CD4-positive, alpha-beta memory T cell (primary cell): ENCODE data around the gene MARS1. TPM values are rescaled to one million over a fixed set of nuclear protein-coding genes. Genes with fewer than 3 reads are reported as not detected.

Source experiments
- CTCF ChIA-PET: fragments of 350-600 bp; sonication (Branson Sonifier 250); formaldehyde crosslinking; loops from one replicate; lab custom pipeline; 2021; ENCODE audit warnings: inconsistent platforms; ENCODE audit not compliant: partially characterized antibody; lab: Charles Lee
- POLR2A ChIA-PET: fragments of 350-600 bp; sonication (Branson Sonifier 250); formaldehyde crosslinking; loops from one replicate; lab custom pipeline; 2021; ENCODE audit not compliant: partially characterized antibody; lab: Charles Lee
- DNase-seq, 5 donors: peaks; one replicate each; pipeline versions ENCODE4 v3.0.0 to v3.0.0-alpha.2; 2020 to 2022; ENCODE audit warnings: mixed read lengths in 1 of 5
- H3K27ac ChIP-seq: one replicate; pipeline ENCODE4 v1.7.0; 2013; ENCODE audit warnings: low read depth, low read length
- H3K27me3 ChIP-seq: 2 replicates; pipeline ENCODE4 v1.7.0; 2013; ENCODE audit warnings: mild to moderate bottlenecking, low read length, moderate library complexity; ENCODE audit not compliant: insufficient read depth
- H3K36me3 ChIP-seq: 2 replicates; pipeline ENCODE4 v1.7.0; 2013; ENCODE audit warnings: mild to moderate bottlenecking, low read length, moderate library complexity; ENCODE audit not compliant: insufficient read depth
- H3K4me1 ChIP-seq: 2 replicates; pipeline ENCODE4 v1.7.0; 2013; ENCODE audit warnings: mild to moderate bottlenecking, low read length, moderate library complexity; ENCODE audit not compliant: insufficient read depth
- H3K4me3 ChIP-seq, 2 donors: one replicate each; pipeline ENCODE4 v1.7.0; 2013; ENCODE audit warnings: low read length in 2 of 2, mild to moderate bottlenecking in 1 of 2
- H3K9me3 ChIP-seq, 2 donors: one replicate each; pipeline ENCODE4 v1.7.0; 2013; ENCODE audit warnings: low read length in 2 of 2, control low read depth in 1 of 2; ENCODE audit not compliant: control insufficient read depth in 1 of 2
- H3K27ac Mint-ChIP-seq, 7 donors: one replicate each; pipeline ENCODE4 v1.8.0; 2020 to 2021; ENCODE audit warnings: mixed read lengths in 7 of 7, mild to moderate bottlenecking in 6 of 7, inconsistent platforms in 3 of 7, moderate library complexity in 3 of 7
- H3K27me3 Mint-ChIP-seq, 2 donors: one replicate each; pipeline ENCODE4 v1.8.0; 2020 to 2021; ENCODE audit warnings: mixed read lengths in 2 of 2
- H3K36me3 Mint-ChIP-seq, 2 donors: one replicate each; pipeline ENCODE4 v1.8.0; 2020 to 2021; ENCODE audit warnings: mixed read lengths in 2 of 2, inconsistent platforms in 1 of 2, mild to moderate bottlenecking in 1 of 2
- H3K4me1 Mint-ChIP-seq, 4 donors: one replicate each; pipeline ENCODE4 v1.8.0; 2020 to 2021; ENCODE audit warnings: mixed read lengths in 4 of 4, mild to moderate bottlenecking in 1 of 4
- H3K4me3 Mint-ChIP-seq, 8 donors: one replicate each; pipeline ENCODE4 v1.8.0; 2020 to 2021; ENCODE audit warnings: mixed read lengths in 8 of 8, mild to moderate bottlenecking in 7 of 8, moderate library complexity in 6 of 8, inconsistent platforms in 3 of 8
- H3K9me3 Mint-ChIP-seq, 8 donors: one replicate each; pipeline ENCODE4 v1.8.0; 2020 to 2021; ENCODE audit warnings: mixed read lengths in 8 of 8, mild to moderate bottlenecking in 5 of 8, inconsistent platforms in 3 of 8, moderate library complexity in 1 of 8
- intact Hi-C: fragments of 100-400 bp; cut with micrococcal nuclease; formaldehyde crosslinking; loops from one replicate; pipeline ENCODE4 v1.15.1; 2023
- polyA plus RNA-seq, 2 donors: library from polyadenylated mRNA; unstranded; fragments of 300-500 nt; fragmentation: Illumina TruSeq; gene quantifications; one replicate each; pipeline ENCODE4 v1.2.3, GENCODE V29; 2021
- total RNA-seq, 2 experiments: library from RNA; stranded (reverse); gene quantifications; one replicate each; pipeline ENCODE4 v1.2.3, GENCODE V29; 2021

The MARS1 gene
- total and polyA plus RNA-seq, 4 experiments from 2014 or later, result 84.8 to 242 (median 169) TPM

DNA sequence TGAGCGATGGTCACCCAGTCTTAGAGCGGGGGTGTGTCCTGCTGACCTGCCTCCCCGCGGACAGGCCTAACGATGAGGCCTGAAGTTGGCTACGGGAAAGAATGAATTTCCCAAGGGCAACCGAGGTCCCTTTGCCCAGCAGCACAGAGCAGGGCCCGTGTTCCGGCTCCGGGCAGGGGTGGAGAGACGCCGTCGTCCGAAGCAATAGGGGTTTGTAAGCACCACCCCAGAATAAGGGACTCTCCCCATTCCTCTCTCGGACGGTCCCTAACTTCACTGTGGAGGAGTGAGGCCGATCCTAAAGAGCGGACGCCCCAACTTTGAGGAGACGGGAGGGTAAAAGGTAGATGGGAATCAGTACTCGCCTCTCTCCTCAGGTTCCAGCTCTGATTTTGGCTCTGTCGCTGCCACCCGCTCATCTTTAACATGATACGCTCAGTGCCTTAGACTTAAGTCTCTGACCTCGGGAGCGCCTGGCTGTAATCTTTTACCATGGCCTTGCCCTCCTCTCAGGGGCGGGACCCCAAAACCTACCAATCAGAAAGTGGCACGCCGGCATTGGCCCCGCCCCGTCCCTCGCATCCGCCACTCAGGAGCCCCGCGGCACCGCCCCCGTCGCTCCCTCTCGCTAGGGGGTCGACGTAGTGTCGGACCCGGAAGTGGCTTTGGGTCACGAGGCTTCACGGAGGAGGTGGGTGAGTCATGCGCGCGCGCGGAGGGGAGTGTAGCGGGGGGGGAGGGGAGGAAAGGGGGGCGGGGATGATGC is 32.4 kb downstream of the MARS1 start, which contains the start of gene DDIT3:
DDIT3 (minus strand) TSS at position 462 of the 766 bp plus-strand sequence. CDS start 3,108 bp downstream, outside the sequence.
- intact Hi-C loops, result loop anchor here (1.0 to 5.0 kb wide), 7 partner anchors 27 to 221 kb away; partner anchors contain the start of genes ARHGAP9, ARHGEF25, DCTN2 and GLI1
- peak within 1 kb of the TSS; percentile 75 to 99 for H3K4me3 ChIP-seq
- Mint-ChIP-seq H3K36me3 (peaks cover 32 to 64% of the 10 kb centered on the region in 2 donors), H3K4me3 (peak within 1 kb of the TSS; percentile 93 to 99 (median 97)), H3K27me3 (peaks cover 0 to 2% of the 10 kb centered on the region in 2 donors), H3K27ac (peak within 1 kb of the TSS; percentile 99 to 100 (median 99)), H3K9me3 (peaks cover 0 to 3% (median 0%) of the 10 kb centered on the region in 8 donors), H3K4me1 (peaks cover 37 to 71% (median 49%) of the 10 kb centered on the region in 4 donors)
- H3K9me3 ChIP-seq, result no peaks in the 10 kb centered on the region
- DNase-seq, result peak; percentile 99
- POLR2A ChIA-PET, result interaction anchor here (0.6 to 4.0 kb wide), 23 partner anchors 8 to 1781 kb away, joined by 3 to 82 read pairs (median 4); partner anchors contain the start of genes ARHGAP9, CDK4, DCTN2 and GLI1
- CTCF ChIA-PET, result interaction anchor here (0.8 to 2.1 kb wide), 8 partner anchors 8 to 64 kb away, joined by 3 to 9 read pairs (median 4); partner anchors contain the start of gene GLI1
- H3K36me3 ChIP-seq, result peaks cover 28% of the 10 kb centered on the region
- peak within 1 kb of the TSS; percentile 96 for H3K27ac ChIP-seq
- peaks cover 65% of the 10 kb centered on the region for H3K4me1 ChIP-seq
- no peaks in the 10 kb centered on the region for H3K27me3 ChIP-seq

DNA sequence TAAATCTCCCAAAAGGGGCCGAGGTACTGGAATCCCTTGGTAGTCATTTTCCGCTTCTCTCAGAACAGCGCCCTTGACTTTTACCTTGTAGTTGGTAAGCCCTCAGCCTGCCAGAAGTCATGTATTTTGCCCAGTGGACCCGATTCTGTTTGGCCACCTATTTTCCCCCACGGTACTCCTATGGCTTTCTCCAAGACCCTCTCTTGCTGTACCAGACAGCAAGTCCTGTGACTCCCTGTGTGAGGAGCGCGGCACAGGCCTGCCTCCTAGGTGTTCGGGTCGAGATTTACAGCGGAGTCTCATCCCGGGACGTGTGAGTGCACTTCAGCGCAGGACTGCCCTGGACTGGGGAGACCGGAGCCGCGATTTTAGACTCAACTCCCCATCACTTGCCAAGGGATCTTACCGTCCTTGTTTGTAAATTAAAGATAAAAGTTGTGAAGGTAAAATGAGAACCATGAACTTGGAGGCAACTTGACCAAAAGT is 33.7 kb downstream of the MARS1 start:
- Mint-ChIP-seq H3K9me3 (peaks cover 0 to 3% (median 0%) of the 10 kb centered on the region in 8 donors), H3K27ac (peak overlapping the region; percentile 99 to 100 (median 99)), H3K27me3 (peaks cover 0 to 2% of the 10 kb centered on the region in 2 donors), H3K4me1 (peaks cover 37 to 71% (median 51%) of the 10 kb centered on the region in 4 donors), H3K36me3 (peaks cover 20 to 57% of the 10 kb centered on the region in 2 donors), H3K4me3 (peak overlapping the region; percentile 90 to 99 (median 94))
- no peak overlapping the region for H3K4me3 ChIP-seq
- H3K27me3 ChIP-seq, result no peaks in the 10 kb centered on the region
- H3K9me3 ChIP-seq, result no peaks in the 10 kb centered on the region
- intact Hi-C loops, result loop anchor here (1.0 to 5.0 kb wide), 5 partner anchors 59 to 219 kb away; partner anchors contain the start of gene ARHGEF25
- peak overlapping the region; percentile 96 for H3K27ac ChIP-seq
- POLR2A ChIA-PET, result interaction anchor here (1.1 to 4.0 kb wide), 7 partner anchors 10 to 837 kb away, joined by 3 to 82 read pairs (median 12); partner anchors contain the start of genes ARHGAP9, DCTN2 and TSPAN31
- peaks cover 68% of the 10 kb centered on the region for H3K4me1 ChIP-seq
- DNase-seq, result no peak
- CTCF ChIA-PET, result interaction anchor here (1.0 to 1.7 kb wide), 3 partner anchors 9 to 45 kb away, joined by 3 to 4 read pairs (median 4); no protein-coding TSS in a partner anchor
- peaks cover 15% of the 10 kb centered on the region for H3K36me3 ChIP-seq

DNA sequence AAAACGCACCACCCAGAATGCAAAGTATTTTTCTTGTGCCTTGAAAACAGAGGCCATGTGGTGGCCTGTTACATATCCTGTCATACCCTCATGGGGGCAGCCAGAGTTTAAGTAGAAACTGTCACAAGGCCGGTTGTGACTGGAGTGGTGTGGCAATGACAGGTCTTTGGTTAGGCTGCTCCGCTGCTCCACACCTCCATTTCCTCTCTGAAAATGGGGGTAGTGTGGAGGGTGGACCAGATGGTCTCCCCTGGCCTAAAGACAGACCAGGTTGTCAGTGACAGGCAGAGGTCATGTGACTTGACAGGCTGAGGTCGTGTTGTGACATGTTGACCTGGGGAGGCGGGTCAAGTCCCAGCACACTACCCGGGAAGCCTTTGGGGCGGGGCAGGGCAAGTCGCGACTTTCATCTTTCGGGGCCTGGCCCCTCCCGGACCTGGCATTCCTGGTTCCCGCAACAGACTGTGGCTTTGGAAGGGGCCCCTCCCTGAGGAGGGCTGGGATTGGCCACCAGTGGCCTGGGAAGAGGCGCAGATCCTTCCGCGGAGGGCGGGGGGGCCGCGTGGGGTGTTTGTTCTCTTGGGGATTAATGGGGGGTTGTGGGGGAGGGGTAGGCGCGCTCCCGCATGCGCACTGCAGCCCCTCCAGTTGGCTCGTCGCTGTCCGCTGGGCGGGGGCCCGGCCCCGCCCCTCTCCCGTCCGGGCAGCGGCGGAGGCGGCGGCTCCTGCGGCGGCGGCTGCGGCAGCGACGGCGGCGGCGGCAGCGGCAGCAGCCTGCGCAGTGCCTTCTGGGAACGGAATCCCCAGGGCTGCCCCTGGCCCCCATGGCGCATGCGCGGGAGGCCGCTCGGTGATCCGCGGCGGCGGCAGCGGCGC is 34.4 kb downstream of the MARS1 start, which contains the start of gene MBD6:
MBD6 (plus strand) TSS at position 814 of the 876 bp plus-strand sequence. CDS start 1,480 bp downstream, outside the sequence.
- intact Hi-C loops, result loop anchor here (1.0 to 5.0 kb wide), 4 partner anchors 60 to 171 kb away; partner anchors contain the start of gene ARHGEF25
- peaks cover 63% of the 10 kb centered on the region for H3K4me1 ChIP-seq
- peak within 1 kb of the TSS; percentile 99 to 100 (median 99) for H3K27ac Mint-ChIP-seq
- peak; percentile 90 to 93 (median 92) for DNase-seq
- peak within 1 kb of the TSS; percentile 92 to 99 (median 96) for H3K4me3 Mint-ChIP-seq
- H3K36me3 ChIP-seq, result peaks cover 12% of the 10 kb centered on the region
- no peaks in the 10 kb centered on the region for H3K27me3 ChIP-seq
- H3K4me3 ChIP-seq, result peak within 1 kb of the TSS; percentile 55 to 63
- ChIA-PET CTCF (no interaction called here), POLR2A (interaction anchor here (0.6 to 2.4 kb wide), 4 partner anchors 12 to 1397 kb away, joined by 3 to 16 read pairs (median 4); partner anchors contain the start of genes ARHGAP9 and TSPAN31)
- peaks cover 37 to 68% (median 51%) of the 10 kb centered on the region in 4 donors for H3K4me1 Mint-ChIP-seq
- peaks cover 0 to 3% (median 0%) of the 10 kb centered on the region in 8 donors for H3K9me3 Mint-ChIP-seq
- peaks cover 0 to 2% of the 10 kb centered on the region in 2 donors for H3K27me3 Mint-ChIP-seq
- H3K9me3 ChIP-seq, result no peaks in the 10 kb centered on the region
- H3K27ac ChIP-seq, result peak within 1 kb of the TSS; percentile 96
- H3K36me3 Mint-ChIP-seq, result peaks cover 15 to 56% of the 10 kb centered on the region in 2 donors

DNA sequence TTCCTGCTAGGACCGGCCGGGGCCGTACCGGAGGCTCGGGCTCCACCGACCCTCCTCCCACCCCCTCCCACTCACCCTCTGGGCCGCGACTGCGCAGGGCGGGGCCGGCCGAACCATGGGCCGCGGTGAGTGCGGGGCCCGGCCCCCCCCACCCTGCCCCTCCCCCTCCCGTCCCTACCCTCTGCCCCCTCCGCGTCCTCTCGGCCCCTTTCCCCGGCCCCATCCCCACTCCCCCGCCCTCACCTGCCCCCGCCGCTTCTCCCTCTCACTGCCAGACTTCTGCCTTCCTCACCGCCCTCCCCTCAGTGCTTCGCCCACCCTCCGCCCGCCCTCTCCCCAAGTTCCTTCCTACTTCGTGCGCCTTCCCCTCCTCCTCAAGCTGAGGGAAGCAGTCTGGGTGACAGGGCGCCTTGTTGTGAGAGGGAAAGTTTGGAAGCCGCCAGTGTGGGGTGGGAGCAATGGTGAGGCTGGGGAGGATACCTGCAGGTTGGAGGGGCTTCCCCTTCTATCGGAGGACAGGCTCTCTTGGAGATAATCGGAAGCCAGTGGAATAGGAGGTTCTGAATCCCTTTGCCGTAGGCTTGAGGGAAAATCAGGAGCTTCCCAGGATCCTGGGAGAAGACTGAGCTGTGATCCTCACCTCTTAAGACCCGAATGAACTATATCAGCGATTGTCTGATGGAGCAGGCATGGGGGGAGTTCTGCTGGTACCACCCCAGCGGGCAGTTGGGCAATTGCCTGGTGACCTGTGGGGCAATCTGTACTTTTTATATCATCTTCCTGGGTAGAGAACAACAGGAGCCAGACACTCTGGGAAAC is 35.2 kb downstream of the MARS1 start:
- intact Hi-C loops, result loop anchor here (1.0 to 5.0 kb wide), 4 partner anchors 60 to 170 kb away; partner anchors contain the start of gene ARHGEF25
- ChIA-PET POLR2A (interaction anchor here (0.6 to 2.4 kb wide), 8 partner anchors 10 to 1398 kb away, joined by 3 to 16 read pairs (median 5); partner anchors contain the start of genes ARHGAP9, DCTN2 and TSPAN31), CTCF (interaction anchor here (1.2 to 1.8 kb wide), 3 partner anchors 24 to 64 kb away, joined by 3 to 9 read pairs (median 3); partner anchors contain the start of genes DCTN2 and GLI1)
- H3K4me3 Mint-ChIP-seq, result peak overlapping the region; percentile 87 to 97 (median 93)
- peaks cover 15% of the 10 kb centered on the region for H3K36me3 ChIP-seq
- H3K27me3 ChIP-seq, result no peaks in the 10 kb centered on the region
- peak overlapping the region; percentile 96 for H3K27ac ChIP-seq
- H3K9me3 ChIP-seq, result no peaks in the 10 kb centered on the region
- peaks cover 0 to 2% of the 10 kb centered on the region in 2 donors for H3K27me3 Mint-ChIP-seq
- peak overlapping the region; percentile 92 to 99 (median 94) for H3K27ac Mint-ChIP-seq
- peaks cover 8 to 55% of the 10 kb centered on the region in 2 donors for H3K36me3 Mint-ChIP-seq
- peaks cover 0 to 3% (median 0%) of the 10 kb centered on the region in 8 donors for H3K9me3 Mint-ChIP-seq
- peak in 1 of 5 donors; percentile 77 for DNase-seq
- H3K4me1 Mint-ChIP-seq, result peaks cover 35 to 61% (median 46%) of the 10 kb centered on the region in 4 donors
- H3K4me3 ChIP-seq, result peak overlapping the region; percentile 37 to 49
- peaks cover 59% of the 10 kb centered on the region for H3K4me1 ChIP-seq

DNA sequence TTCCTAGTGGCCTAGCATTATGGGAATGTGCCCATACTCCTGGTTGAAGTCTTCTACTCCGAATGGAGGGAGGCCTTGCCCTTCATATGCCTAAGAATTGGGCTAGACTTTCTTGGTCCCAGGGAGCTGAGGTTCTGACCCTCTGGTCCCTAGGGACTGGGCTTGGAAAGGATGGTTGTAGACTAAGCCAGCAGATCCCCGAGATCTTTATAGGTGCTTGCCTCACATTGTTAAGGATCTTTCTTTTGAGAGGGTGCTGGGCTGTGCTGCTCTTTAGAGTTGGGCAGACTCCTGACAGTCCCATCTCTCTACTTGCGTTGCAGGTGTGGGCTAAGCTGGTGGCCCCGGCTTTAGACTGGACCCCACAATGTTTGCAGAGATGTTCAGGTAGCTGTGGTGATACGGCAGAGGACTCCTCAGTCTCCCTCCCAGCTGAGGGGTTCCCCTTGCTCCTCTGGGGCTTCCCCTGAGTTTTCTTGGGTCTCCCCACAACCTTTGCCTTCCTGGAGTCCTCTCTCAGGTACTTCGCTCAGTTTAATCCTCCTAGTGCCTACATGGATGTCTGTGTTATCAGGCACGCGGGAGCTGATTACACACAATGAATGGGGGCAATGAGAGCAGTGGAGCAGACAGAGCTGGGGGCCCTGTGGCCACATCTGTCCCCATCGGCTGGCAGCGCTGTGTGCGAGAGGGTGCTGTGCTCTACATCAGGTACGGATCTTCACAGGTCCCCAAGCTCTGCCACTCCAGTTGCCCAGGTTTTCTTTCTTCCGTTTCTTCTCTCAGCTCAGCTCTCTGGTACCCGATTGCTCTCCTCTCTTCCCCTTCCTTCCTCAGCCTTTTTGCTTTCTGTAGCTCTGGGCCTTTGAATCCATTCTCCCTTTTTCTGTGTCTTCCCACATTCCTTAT is 36.1 kb downstream of the MARS1 start:
- peaks cover 4 to 62% of the 10 kb centered on the region in 2 donors for H3K36me3 Mint-ChIP-seq
- peak overlapping the region; percentile 37 to 49 for H3K4me3 ChIP-seq

More for the DNA sequence above, 36.1 kb downstream of the MARS1 start:
- Histone ChIP-seq H3K9me3 (no peaks in the 10 kb centered on the region), H3K27ac (peak overlapping the region; percentile 96), H3K4me1 (peaks cover 50% of the 10 kb centered on the region), H3K36me3 (peaks cover 23% of the 10 kb centered on the region), H3K27me3 (no peaks in the 10 kb centered on the region)
- Mint-ChIP-seq H3K4me3 (peak overlapping the region; percentile 87 to 97 (median 93)), H3K27me3 (peaks cover 0 to 2% of the 10 kb centered on the region in 2 donors), H3K4me1 (peaks cover 30 to 52% (median 39%) of the 10 kb centered on the region in 4 donors), H3K27ac (peak overlapping the region; percentile 92 to 99 (median 94)), H3K9me3 (peaks cover 0 to 3% (median 0%) of the 10 kb centered on the region in 8 donors)
- intact Hi-C loops, result loop anchor here (2.0 to 5.0 kb wide), 2 partner anchors 88 to 169 kb away; partner anchors contain the start of gene ARHGEF25
- CTCF ChIA-PET, result interaction anchor here (0.7 to 1.8 kb wide), 7 partner anchors 23 to 97 kb away, joined by 3 to 9 read pairs (median 3); partner anchors contain the start of genes DCTN2 and GLI1
- POLR2A ChIA-PET, result interaction anchor here (1.0 to 2.4 kb wide), 10 partner anchors 9 to 226 kb away, joined by 3 to 16 read pairs (median 6); partner anchors contain the start of genes ARHGAP9, DCTN2, PIP4K2C and TSPAN31
- peak in 3 of 5 donors; percentile 7 to 58 (median 10) for DNase-seq
